K562 (cell line): Measurements from ENCODE around the gene ELP1.

Experiments used
- MTA3 ChIP-seq: fragments of 450-650 bp; formaldehyde crosslinking; IDR thresholded peaks from 2 replicates; pipeline ENCODE4 v1.6.1; 2017; ENCODE audit warnings: mild to moderate bottlenecking, borderline replicate concordance
- ZBTB7A ChIP-seq: IDR thresholded peaks from 2 replicates; pipeline ENCODE4 v1.6.1; 2011; ENCODE audit warnings: low read depth, mild to moderate bottlenecking, low read length, moderate library complexity, borderline replicate concordance; ENCODE audit not compliant: control insufficient read depth

DNA sequence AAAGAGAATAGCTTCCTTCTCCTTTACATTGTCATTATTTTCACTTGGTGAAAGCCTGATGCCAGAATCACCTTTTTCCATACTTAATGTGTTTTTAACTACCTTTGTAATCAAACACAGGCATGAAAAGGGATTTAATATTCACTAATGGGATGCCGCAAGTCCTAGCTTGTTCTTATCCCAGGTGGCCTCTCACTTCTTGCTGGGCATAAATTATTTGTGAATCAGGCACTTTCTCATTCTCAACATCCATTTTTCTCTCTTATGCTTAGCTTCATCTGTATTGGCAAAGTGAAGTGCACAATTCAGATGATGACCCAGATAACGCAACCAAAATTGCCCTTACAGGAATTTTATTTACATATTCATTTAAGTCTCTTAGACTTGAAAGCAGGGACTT is 89.1 kb downstream of the ELP1 start:
- TF ChIP-seq ZBTB7A (no peak), MTA3 (no peak)
